Adrenal gland (tissue), 5 donors: ENCODE measurements around the gene TMPRSS3.

ENCODE experiments used
- CTCF ChIP-seq, 6 experiments: fragments of 450-650 bp in 4 of 6; fragments of 200-600 bp in 2 of 6; sonication (generic) in 1 of 6; IDR thresholded peaks; 1 replicate in 5 of 6; 2 replicates in 1 of 6; pipeline versions ENCODE4 v1.5.1 to v1.8.0; 2016 to 2021; ENCODE audit warnings: antibody characterized with exemption in 6 of 6, mild to moderate bottlenecking in 2 of 6, moderate library complexity in 1 of 6
- POLR2A ChIP-seq, 2 donors: fragments of 450-650 bp; IDR thresholded peaks; one replicate each; pipeline ENCODE4 v1.6.1; 2017; ENCODE audit warnings: antibody characterized with exemption in 2 of 2, mild to moderate bottlenecking in 2 of 2, moderate library complexity in 1 of 2
- donor health status: DM: no; HTN: no; CAD: no.

GRCh38 chr21:42367367-42368165 lies 28.3 kb downstream of the TMPRSS3 start:
- TF ChIP-seq CTCF (IDR thresholded peaks at IDR 0.05) = no peak
- no peak for TF ChIP-seq POLR2A (IDR thresholded peaks at IDR 0.05)
